GM19099 (cell line): ENCODE measurements around the gene TBC1D20.

Experiments
- POLR2A ChIP-seq: IDR thresholded peaks from 3 replicates; pipeline ENCODE4 v1.6.1; 2011; ENCODE audit warnings: low read depth; ENCODE audit not compliant: insufficient read length; ENCODE audit errors: extremely low read depth

Gene TBC1D20

GRCh38 chr20:478949-479429, 16.7 kb upstream of the TBC1D20 start:
- TF ChIP-seq POLR2A = no peak

- no peak for TF ChIP-seq POLR2A
These were observed 15.9 kb upstream of the TBC1D20 start for GRCh38 chr20:478010-478948.

GRCh38 chr20:475463-476357, 13.4 kb upstream of the TBC1D20 start:
- no peak for TF ChIP-seq POLR2A

GRCh38 chr20:474581-474980, 12.2 kb upstream of the TBC1D20 start:
- no peak for TF ChIP-seq POLR2A

- TF ChIP-seq POLR2A = no peak
These were observed 10.6 kb upstream of the TBC1D20 start for GRCh38 chr20:472889-473292.

GRCh38 chr20:472137-472846, 10.0 kb upstream of the TBC1D20 start:
- TF ChIP-seq POLR2A = no peak

- TF ChIP-seq POLR2A = no peak
These were observed 7.6 kb upstream of the TBC1D20 start for GRCh38 chr20:469746-470490.

- TF ChIP-seq POLR2A = no peak
These were observed 5.4 kb upstream of the TBC1D20 start for GRCh38 chr20:467755-468154.

GRCh38 chr20:461254-462198, 807 bp downstream of the TBC1D20 start:
- no peak for TF ChIP-seq POLR2A

- no peak for TF ChIP-seq POLR2A
These were observed 1.6 kb downstream of the TBC1D20 start for GRCh38 chr20:460707-461106.

GRCh38 chr20:460180-460579, 2.2 kb downstream of the TBC1D20 start:
- TF ChIP-seq POLR2A = no peak

GRCh38 chr20:458776-459175, 3.6 kb downstream of the TBC1D20 start:
- TF ChIP-seq POLR2A = no peak

GRCh38 chr20:454951-455350, 7.4 kb downstream of the TBC1D20 start:
- no peak for TF ChIP-seq POLR2A
